Measurements from ENCODE around the gene BTN1A1.
A peak's percentile ranks its signal among the peaks of the same experiment; 100 is the strongest.
"Not testable (repeated sequence)": the region's sequence is repeated elsewhere in the genome, so short reads cannot be mapped to it uniquely, and the experiment has no call there.

The BTN1A1 gene, protein sequence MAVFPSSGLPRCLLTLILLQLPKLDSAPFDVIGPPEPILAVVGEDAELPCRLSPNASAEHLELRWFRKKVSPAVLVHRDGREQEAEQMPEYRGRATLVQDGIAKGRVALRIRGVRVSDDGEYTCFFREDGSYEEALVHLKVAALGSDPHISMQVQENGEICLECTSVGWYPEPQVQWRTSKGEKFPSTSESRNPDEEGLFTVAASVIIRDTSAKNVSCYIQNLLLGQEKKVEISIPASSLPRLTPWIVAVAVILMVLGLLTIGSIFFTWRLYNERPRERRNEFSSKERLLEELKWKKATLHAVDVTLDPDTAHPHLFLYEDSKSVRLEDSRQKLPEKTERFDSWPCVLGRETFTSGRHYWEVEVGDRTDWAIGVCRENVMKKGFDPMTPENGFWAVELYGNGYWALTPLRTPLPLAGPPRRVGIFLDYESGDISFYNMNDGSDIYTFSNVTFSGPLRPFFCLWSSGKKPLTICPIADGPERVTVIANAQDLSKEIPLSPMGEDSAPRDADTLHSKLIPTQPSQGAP
- 0.04 to 0.10 reads per million in 2 donors for total RNA-seq

DNA sequence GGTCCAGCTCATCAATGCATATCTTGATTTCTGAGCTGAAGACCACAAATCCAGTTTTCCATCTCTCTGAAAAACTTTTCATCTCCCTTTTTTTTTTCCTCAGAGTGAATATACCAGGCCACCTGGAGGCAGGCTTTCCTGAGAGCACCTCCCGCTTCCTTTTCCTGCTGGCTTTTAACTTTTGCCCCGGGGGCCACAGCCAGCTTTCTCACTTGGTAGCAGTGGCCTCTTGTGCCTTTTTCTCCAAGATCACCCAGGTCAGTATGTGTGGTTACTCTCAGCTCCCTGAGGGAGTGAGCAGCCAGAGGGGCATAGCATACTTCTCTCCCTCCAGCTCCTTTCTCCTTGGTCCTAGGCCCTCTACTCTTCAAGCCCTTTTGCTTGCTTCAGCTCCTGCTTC lies at the start of gene BTN1A1:
Gene BTN1A1, plus strand, starts transcription at position 202 of the 400 bp plus-strand sequence. CDS start 984 bp downstream, outside the sequence.
- DNase-seq, result no peak

DNA sequence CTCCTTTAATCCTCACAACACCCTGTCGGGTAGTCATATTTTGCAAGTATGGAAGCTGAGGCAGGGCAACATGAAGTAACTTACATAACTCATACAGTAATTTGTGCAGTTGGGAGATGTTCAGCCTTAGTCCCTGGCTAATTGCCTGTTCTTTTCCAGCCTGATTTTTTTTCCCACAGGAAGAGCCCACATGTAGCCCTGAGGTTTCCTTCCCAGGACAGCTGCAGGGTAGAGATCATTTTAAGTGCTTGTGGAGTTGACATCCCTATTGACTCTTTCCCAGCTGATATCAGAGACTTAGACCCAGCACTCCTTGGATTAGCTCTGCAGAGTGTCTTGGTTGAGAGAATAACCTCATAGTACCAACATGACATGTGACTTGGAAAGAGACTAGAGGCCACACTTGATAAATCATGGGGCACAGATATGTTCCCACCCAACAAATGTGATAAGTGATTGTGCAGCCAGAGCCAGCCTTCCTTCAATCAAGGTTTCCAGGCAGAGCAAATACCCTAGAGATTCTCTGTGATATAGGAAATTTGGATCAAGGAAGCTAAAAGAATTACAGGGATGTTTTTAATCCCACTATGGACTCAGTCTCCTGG lies 47.4 kb upstream of the BTN1A1 start:
- DNase-seq, result no peak

DNA sequence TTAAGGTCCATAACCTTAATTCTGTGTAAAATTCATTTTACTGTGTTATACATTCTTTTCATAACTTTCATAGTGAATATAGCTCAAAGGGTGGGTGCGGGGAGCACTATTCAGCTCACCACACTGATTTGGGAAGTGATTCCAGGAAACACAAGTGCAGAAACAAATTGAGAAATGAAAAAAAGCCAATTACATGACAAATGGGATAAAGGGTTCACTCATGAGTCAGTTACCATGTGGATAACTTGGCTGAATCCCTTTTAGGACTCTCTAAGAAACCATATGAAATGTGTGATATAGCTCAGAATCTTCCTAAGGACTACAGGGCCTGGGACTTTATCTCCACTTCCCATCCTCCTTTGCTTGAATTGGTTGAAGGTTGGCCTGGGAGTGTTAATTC lies 45.5 kb upstream of the BTN1A1 start:
- no peak for DNase-seq

DNA sequence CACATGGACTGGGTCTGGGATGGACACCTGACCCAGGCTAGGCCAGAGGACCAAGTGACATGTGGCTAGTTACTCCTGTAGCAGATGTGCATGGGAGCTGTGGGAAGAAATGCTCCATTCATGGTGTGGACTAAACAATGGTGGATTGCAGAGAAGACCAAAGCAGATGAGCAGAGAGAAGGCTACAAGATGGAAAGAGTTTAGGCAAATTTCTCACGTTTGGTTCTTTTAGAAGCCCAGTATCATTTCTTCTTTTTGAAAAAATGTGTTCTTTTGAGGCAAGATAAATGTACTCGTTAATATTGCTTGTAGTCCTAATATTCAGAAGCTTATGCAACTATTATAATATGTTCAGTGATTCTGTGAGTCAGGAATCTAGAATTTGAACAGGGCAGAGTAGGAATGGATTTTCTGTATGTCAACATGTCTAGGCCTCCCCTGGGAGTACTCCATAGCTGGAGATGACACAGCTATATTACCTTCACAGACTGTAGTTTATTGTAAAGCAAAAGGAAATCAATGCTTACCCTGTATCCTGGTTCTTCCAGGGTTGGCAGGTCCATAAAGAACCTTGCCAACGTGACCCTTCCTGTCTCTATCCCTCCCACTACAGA lies 44.6 kb upstream of the BTN1A1 start:
- DNase-seq, result no peak

DNA sequence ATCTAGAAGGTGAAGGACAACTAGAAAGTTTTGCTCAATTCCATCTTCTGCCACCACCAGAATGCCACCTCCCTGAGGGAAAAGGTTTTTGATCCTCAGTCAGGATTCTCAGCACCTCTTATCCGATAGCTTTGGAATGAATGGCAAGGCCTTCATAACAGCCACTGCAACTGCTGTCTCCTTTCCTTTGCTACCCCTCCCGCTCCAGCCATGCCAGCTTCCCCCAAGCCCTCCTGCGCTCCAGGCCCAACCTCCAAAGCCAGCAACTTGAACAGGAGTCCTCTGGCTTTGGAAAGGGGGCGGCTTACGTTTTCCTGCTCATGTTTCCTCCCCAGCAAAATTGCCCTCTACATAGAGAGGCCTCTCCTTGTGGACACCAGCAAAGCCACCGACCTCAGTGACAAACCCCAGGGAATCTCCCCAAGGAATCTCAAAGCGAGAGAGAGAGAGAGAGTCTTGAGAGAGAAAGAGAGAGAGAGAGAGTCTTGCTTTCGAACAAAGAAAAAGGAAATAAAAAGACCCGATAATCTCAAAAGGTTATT lies 42.8 kb upstream of the BTN1A1 start:
- DNase-seq, result no peak

DNA sequence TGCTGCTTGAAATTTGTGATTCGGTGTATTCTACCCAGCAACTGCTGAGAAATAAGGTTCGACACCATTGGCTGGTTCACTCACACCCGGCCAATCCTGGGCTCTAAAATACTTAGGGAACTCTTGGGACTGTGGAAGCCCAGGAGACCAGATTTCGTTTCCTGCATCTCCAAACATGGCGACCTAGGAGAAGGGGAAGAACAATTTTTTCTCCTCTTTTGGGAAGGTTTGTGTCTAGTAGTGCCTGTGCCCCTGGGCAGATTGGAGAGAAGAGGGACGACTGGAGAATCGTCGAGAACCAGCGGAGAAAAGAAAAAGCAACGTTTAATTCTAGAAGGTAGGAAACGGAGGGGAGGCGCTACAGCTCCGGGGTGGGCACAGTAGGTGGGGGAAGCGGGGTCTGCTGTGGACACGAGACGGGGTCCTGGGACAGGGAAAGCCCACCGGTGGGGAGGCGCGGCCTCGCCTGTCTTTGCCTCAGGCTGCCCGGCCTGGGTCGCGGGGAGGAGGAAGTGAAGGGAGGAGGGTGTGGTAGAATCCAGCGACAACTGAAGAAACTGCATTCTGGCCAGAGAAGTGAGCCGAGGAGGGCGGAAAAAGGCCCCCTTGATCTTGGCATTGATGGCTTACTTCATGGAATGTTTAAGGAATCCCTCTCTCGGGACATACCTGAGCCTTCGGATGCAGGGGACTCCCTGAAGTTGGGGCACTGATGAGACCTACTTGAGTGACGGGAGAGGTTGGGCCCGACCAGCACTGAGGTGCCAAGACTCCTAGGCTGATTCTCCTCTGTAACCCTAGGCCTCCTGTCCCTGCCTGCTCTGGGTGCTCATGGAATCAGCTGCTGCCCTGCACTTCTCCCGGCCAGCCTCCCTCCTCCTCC lies 42.1 kb upstream of the BTN1A1 start, which contains the start of gene BTN2A1:
Gene BTN2A1, plus strand, starts transcription at position 150 of the 883 bp plus-strand sequence. Its CDS starts 682 bp downstream, at position 832.
- DNase-seq, result peak; percentile 31

DNA sequence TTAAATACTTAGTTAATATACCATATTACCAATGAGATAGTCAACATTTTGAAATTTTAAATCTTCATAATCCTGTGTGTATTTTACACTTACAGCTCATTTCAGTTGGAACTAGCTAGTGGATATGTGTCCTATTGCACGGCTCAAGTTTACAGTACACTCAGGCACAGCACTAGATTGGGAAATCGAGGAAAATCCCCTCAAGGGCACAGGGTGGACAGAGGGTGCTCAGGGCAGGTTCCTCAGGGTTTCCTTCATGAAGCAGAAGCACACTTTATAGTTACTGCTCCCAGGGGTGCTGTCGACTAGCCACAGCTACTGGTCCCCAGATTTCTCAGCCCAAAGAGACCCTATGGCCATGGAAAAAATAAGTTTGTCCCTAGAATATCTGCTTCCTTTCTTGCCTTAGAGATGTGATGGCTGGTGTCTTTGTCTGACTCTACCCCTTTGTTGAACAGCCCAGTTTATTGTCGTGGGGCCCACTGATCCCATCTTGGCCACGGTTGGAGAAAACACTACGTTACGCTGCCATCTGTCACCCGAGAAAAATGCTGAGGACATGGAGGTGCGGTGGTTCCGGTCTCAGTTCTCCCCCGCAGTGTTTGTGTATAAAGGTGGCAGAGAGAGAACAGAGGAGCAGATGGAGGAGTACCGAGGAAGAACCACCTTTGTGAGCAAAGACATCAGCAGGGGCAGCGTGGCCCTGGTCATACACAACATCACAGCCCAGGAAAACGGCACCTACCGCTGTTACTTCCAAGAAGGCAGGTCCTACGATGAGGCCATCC lies 40.9 kb upstream of the BTN1A1 start:
- DNase-seq, result no peak

DNA sequence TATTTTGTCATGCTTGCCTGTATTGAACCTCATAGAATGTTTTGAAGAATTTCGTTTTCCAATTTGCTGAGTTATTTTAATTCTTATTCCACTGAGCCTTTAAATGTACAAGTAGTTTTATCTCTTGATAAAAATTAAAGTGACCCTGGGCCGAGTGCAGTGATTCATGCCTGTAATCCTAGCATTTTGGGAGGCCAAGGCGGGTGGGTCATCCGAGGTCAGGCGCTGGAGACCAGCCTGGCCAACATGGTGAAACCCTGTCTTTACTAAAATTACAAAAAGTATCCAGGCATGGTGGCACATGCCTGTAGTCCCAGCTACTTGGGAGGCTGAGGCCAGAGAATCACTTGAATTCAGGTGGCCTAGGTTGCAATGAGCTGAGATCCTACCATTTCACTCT lies 38.8 kb upstream of the BTN1A1 start:
- DNase-seq, result not testable (repeated sequence)

DNA sequence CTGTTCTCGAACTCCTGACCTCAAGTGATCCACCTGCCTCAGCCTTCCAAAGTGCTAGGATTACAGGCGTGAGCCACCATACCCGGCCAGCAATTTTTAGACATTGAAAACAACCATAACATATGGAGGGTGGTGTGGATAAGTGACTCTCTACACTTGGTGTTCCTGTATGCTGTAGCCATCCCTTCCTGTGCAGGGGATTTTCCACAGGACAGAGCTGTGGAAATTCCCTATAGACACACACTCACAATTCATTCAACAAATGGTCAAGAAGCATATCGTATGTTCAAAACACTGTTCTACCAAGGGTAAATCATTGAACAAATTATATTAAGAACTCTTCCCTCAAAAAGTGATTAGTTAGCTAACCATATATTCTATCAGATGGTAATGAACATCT lies 36.1 kb upstream of the BTN1A1 start:
- DNase-seq, result no peak

DNA sequence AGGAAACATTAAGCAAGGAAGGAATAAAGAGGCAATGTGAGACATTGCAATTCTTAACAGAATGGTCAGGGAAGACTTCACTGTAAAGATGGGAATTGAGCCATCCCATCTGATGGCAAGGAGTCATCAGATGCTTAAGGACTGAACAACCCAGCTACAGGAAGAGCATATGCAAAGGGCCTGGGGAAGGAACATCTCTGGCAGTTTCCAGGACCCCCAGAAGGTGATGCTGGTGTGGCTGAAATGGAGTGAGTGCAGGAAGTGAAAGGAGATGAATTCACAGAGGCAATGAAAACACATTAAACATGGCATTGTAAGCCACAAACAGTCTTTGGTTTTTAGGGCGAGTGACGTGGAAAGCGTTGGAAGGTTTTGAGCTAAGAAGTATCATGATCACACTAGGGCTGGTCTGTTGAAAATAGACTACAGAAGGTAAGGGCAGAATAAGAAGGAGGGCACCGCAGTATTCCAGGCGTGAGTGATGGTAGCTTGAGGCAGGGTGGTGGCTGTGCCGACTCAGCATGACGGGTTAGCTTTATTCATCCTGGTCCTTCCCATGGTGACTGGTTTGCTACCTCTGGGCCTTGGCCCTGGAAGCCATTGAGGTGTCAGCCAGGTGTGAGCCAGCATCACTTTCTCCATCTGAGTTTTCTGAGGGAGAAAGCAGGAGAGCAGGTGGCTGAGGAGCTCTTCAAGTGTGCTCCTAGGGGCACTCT lies 35.5 kb upstream of the BTN1A1 start:
- no peak for DNase-seq

DNA sequence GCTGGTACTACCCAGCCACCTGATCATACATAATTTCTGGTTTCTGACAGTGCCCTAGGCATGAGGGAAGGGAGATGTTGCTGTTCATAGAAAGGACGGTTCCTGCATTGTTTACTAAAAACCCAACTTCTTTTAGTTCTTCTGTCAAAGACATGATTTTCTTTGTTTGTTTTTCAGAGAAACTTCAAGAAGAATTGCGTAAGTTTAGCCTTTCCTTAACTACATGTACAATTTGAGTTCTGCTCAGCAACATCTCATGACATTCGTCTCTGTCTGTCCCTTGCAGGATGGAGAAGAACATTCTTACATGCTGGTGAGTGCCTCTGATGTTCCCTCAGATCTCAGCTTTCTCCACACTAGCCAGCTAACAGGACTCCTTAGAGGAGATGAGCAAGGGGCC lies 34.3 kb upstream of the BTN1A1 start:
- DNase-seq, result no peak

DNA sequence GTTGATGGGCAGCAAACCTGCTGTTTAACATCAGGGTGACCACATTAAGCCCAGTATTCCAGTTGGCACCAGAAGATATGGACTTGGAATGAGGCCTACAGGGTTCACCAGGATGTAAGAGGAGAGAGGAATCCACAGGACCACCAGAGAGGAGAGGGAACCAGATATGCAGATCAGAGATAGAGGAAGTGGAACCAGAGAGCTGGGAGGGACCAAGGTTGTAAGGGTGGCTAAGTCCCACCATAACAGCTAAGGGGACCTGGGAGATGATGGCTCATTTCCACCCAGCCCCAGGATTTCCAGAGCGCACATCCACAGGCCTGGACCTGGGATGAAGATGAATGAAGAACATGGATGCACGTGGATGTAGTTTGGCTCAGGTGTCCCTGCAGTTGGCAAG lies 31.3 kb upstream of the BTN1A1 start:
- no peak for DNase-seq

DNA sequence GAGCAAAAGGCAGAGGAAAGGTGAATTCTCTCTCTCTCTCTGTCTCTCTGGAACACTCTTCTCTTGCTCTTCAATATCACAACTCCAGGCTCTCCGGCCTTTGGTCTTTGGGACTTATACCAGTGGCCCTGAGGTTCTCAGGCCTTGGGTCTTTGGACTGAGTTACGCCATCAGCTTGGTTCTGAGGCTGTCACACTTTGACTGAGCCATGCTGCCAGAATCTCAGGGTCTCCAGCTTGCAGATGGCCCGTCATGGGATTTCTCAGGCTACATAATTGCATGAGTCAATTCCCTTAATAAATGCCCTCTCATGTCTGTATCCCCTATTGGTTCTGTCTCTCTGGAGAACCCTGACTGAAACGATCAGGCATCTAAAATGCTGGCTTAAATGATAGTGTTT lies 29.5 kb upstream of the BTN1A1 start:
- no peak for DNase-seq

DNA sequence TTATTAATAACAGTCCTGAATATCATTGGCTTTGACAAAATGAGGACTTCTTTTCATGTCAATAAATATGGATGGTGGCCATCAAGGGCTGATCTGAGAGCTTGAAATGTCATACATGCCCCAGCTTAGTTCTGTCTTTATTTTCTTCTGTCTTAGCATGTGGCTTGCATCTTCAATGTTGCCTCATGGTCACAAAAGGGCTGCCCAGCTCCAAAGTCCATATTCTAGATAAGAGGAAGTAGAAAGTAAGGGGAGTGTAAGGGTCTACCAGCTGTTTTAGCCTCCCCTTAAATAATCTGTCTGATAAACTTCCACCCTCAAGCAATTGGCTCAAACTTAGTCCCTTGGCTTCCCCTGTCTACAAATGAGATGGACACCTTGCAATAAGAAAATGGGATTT lies 28.1 kb upstream of the BTN1A1 start:
- DNase-seq, result no peak

DNA sequence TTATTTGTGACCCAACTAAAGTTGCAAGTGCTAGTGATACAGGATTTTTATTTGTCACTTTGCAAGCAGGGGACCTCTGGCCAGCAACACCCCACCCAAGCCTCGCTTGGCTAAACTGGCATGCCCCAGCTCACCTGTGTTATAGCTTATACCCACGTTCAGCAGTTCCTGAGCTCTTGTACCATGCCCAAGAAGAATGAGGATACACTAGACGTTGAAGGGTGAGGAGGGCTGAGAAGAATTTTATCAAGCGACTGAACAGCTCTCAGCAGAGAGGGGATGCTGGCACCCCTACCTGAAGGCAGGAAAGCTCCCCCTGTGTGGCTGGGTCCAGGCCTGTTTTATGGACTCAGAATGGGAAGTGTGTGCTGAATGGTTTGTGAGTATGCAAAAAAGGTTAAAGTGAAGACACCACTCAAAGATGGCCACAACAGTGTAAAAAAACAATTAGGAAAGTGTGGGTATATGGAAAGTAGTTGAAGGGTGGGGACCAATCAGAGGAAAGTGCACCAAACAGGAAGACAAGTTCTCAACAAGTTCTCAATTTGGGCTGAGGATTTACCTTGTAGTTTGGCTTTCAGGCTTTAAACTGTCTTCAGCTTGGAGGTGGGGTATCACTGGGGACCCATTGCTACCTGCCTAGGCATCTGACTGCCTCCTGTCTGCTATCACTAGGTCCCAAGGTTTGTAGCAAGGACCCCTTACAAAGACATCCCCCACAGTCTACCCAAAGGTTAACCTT lies 27.4 kb upstream of the BTN1A1 start:
- no peak for DNase-seq

DNA sequence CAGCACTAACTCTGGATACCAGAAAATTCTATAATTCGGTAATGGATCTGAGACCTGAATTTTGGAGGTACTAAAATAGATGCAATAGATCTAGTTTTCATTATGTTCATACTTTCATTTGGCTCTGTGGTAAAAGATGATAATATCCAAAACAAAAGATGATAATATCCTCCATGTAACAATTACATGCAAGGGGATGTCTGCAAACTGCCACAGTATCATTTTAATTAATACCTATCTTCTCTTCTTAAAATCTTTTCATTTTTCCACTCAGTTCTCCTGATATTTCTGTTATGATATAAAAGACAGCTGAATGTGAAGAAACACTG lies 26.7 kb upstream of the BTN1A1 start:
- DNase-seq, result no peak

DNA sequence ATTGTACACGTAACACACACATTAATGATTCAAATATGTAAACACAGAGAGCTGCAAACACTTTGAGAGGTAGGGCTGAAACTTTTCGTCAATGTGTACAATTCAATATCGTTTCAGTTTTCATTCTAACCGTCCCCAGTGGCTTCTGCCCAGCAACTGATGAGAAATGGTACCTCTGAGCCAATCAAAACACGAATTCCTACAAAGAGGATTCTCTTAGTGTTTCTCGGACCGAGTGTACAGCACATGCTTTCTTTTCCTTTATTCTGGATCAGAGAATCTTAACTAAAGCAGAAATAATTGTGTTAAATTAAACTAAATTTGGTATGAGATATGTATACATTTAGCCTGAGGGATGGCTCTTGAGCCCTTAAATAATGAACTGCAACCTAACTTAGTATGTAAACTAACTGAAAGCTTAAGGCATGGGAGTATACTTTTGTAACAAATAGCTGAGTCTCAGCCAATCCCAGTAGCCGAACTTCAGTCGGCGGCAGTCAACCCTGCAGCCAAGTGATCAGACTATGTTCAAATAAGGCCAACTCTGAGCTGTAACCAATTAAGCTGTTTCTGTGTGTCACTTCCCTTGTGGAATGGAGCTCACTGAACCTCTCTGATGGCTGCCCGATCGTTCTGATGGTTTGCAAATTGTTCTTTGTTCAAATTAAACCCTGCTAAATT lies 26.2 kb upstream of the BTN1A1 start:
- peak; percentile 13 for DNase-seq

DNA sequence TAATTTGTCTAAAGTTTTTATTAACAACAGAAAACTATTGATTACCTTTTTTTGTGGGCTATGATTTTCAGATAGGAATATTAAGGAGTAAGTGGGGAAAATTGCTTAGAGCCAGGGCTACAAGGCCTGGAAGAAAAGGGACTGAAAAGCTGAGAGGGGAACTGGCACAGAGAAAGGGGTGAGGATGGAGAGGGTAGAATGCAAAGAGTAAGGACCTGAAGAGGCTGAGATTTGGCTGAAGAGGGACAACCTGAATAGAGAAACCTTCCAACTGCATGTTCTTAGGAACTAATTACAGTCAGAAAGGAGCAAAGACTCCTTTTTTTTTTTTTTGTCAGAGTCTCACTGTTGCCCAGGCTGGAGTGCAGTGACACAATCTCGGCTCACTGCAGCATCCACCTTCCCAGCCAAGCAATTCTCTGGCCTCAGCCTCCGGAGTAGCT lies 25.6 kb upstream of the BTN1A1 start:
- DNase-seq, result no peak
